Measurements from ENCODE around the gene KRTAP19-3. TPM values are rescaled to one million over a fixed set of nuclear protein-coding genes. Genes with fewer than 3 reads are reported as not detected.

The KRTAP19-3 gene
- total and polyA plus RNA-seq, 2 donors (not counting 1 experiment from before 2014, with no cell fraction given), result not detected

DNA sequence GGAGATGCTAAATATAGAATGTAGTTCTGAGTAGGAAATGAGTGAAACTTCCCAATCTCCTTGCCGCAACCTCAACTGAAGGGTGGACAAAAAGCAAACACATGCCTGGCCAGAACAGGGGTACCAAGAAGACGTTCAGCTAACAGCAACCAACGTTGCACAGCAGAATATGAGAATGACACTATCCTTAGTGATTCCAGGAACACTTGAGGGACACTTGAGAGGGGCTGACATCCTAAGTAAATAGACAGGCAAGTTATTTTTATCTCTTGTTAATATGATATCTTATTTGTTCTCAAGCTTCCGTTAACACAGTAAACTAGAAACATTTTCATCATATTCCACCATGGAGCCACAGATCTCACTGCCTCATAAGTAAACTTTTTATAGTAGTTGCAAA, 12.6 kb downstream of the KRTAP19-3 start:
- no peak for DNase-seq
- no peak for ATAC-seq (ENCODE audit: low read depth)
- no peak for TF ChIP-seq CTCF (IDR thresholded peaks at IDR 0.05)
- no peak for TF ChIP-seq EZH2 (IDR thresholded peaks at IDR 0.05; ENCODE audit: borderline replicate concordance, insufficient read depth, low read depth, low read length, poor library complexity, severe bottlenecking)
- intact Hi-C loops (cut with micrococcal nuclease), result no loop called here
- Mint-ChIP-seq H3K9me3 (ENCODE audit: insufficient read depth) (no peaks in the 10 kb centered on the region), H3K4me3 (no peak overlapping the region), H3K27me3 (no peaks in the 10 kb centered on the region), H3K4me1 (no peaks in the 10 kb centered on the region), H3K27ac (no peak overlapping the region)
- H3K9me3 ChIP-seq (ENCODE audit: control extremely low read depth in 1 of 3, control insufficient read depth in 2 of 3, insufficient read depth in 1 of 3, low read length in 2 of 3), result no peaks in the 10 kb centered on the region
- H3K36me3 ChIP-seq (replicated peaks in 1 of 2; ENCODE audit: control extremely low read depth in 1 of 2, control insufficient read depth in 1 of 2, extremely low read depth in 1 of 2, insufficient read depth in 2 of 2, low read length in 1 of 2), result no peaks in the 10 kb centered on the region
- H3K79me2 ChIP-seq (ENCODE audit: control insufficient read depth, insufficient read depth, low read length), result no peaks in the 10 kb centered on the region
- H3K4me2 ChIP-seq (replicated peaks; ENCODE audit: low read depth, low read length, poor library complexity, severe bottlenecking), result no peak overlapping the region
- ChIA-PET POLR2A (no interaction called here), CTCF (no interaction called here)
- H3K9ac ChIP-seq (ENCODE audit: low read length), result no peak overlapping the region
- H3K27me3 ChIP-seq (replicated peaks in 1 of 4; ENCODE audit: control extremely low read depth in 1 of 4, control insufficient read depth in 3 of 4, insufficient read depth in 4 of 4, low read length in 3 of 4), result no peaks in the 10 kb centered on the region
- H4K20me1 ChIP-seq (ENCODE audit: control insufficient read depth, insufficient read depth, low read length, poor library complexity, severe bottlenecking), result no peaks in the 10 kb centered on the region
- no peak overlapping the region for H3K27ac ChIP-seq (ENCODE audit: low read length in 2 of 2)
- no peak overlapping the region for H2AFZ ChIP-seq (ENCODE audit: insufficient read depth, low read depth, low read length, poor library complexity, severe bottlenecking)
- no peaks in the 10 kb centered on the region for H3K4me1 ChIP-seq (ENCODE audit: control insufficient read depth in 2 of 2, insufficient read depth in 2 of 2, low read length in 2 of 2)
- no peak overlapping the region for H3K4me3 ChIP-seq (ENCODE audit: control extremely low read depth in 1 of 5, extremely low read depth in 1 of 5, insufficient read depth in 1 of 5, low read depth in 2 of 5, low read length in 4 of 5)
- 82% methylated on average over 3 of the region's 4 CpGs for WGBS (ENCODE audit: insufficient coverage)

DNA sequence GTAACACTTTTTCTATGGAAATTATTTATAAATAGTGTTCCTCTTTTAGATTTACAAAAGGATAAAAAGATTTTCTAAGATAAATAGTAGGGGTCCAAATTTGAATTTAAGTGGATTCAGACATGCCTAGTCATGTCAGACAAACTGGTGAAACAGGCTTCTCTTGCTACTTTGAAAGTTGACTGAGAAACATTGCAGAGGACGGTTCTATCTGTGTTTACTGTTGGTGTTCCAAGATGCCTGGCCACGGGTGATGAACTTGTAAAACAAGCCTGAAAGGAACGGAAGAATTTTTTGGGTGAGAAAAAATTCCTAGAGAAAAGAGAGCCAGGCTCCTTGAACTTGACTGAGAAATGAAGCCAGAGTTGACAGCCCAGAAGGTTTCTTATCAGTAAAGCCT, 13.8 kb downstream of the KRTAP19-3 start:
- Histone ChIP-seq H3K4me2 (replicated peaks; ENCODE audit: low read depth, low read length, poor library complexity, severe bottlenecking) (no peak overlapping the region), H3K79me2 (ENCODE audit: control insufficient read depth, insufficient read depth, low read length) (no peaks in the 10 kb centered on the region), H3K9ac (ENCODE audit: low read length) (no peak overlapping the region), H2AFZ (ENCODE audit: insufficient read depth, low read depth, low read length, poor library complexity, severe bottlenecking) (no peak overlapping the region), H3K9me3 (ENCODE audit: control extremely low read depth in 1 of 3, control insufficient read depth in 2 of 3, insufficient read depth in 1 of 3, low read length in 2 of 3) (no peaks in the 10 kb centered on the region), H3K27me3 (replicated peaks in 1 of 4; ENCODE audit: control extremely low read depth in 1 of 4, control insufficient read depth in 3 of 4, insufficient read depth in 4 of 4, low read length in 3 of 4) (no peaks in the 10 kb centered on the region), H3K27ac (ENCODE audit: low read length in 2 of 2) (no peak overlapping the region), H4K20me1 (ENCODE audit: control insufficient read depth, insufficient read depth, low read length, poor library complexity, severe bottlenecking) (no peaks in the 10 kb centered on the region), H3K36me3 (replicated peaks in 1 of 2; ENCODE audit: control extremely low read depth in 1 of 2, control insufficient read depth in 1 of 2, extremely low read depth in 1 of 2, insufficient read depth in 2 of 2, low read length in 1 of 2) (no peaks in the 10 kb centered on the region), H3K4me1 (ENCODE audit: control insufficient read depth in 2 of 2, insufficient read depth in 2 of 2, low read length in 2 of 2) (no peaks in the 10 kb centered on the region), H3K4me3 (ENCODE audit: control extremely low read depth in 1 of 5, extremely low read depth in 1 of 5, insufficient read depth in 1 of 5, low read depth in 2 of 5, low read length in 4 of 5) (no peak overlapping the region)
- no peak for TF ChIP-seq CTCF (IDR thresholded peaks at IDR 0.05)
- no peak for ATAC-seq (ENCODE audit: low read depth)
- intact Hi-C loops (cut with micrococcal nuclease), result no loop called here
- ChIA-PET CTCF (no interaction called here), POLR2A (no interaction called here)
- Mint-ChIP-seq H3K4me1 (no peaks in the 10 kb centered on the region), H3K27me3 (no peaks in the 10 kb centered on the region), H3K9me3 (ENCODE audit: insufficient read depth) (peaks cover 3% of the 10 kb centered on the region), H3K4me3 (no peak overlapping the region), H3K27ac (no peak overlapping the region)
- 50% methylated on average over 3 of the region's 3 CpGs for WGBS (ENCODE audit: insufficient coverage)
- DNase-seq, result no peak

All from B cell (primary cell).